22Rv1 (cell line): ENCODE measurements around the gene KCNK6.

ENCODE experiments used
- ZFX ChIP-seq: fragments of 450-650 bp; IDR thresholded peaks from 2 replicates; pipeline ENCODE4 v1.6.1; 2017; ENCODE audit warnings: antibody characterized with exemption, borderline replicate concordance
- TF ChIP-seq, protein P1 (sequence below): fragments of 450-650 bp; IDR thresholded peaks from 2 replicates; pipeline ENCODE4 v1.5.1; 2017; ENCODE audit warnings: mild to moderate bottlenecking

DNA sequence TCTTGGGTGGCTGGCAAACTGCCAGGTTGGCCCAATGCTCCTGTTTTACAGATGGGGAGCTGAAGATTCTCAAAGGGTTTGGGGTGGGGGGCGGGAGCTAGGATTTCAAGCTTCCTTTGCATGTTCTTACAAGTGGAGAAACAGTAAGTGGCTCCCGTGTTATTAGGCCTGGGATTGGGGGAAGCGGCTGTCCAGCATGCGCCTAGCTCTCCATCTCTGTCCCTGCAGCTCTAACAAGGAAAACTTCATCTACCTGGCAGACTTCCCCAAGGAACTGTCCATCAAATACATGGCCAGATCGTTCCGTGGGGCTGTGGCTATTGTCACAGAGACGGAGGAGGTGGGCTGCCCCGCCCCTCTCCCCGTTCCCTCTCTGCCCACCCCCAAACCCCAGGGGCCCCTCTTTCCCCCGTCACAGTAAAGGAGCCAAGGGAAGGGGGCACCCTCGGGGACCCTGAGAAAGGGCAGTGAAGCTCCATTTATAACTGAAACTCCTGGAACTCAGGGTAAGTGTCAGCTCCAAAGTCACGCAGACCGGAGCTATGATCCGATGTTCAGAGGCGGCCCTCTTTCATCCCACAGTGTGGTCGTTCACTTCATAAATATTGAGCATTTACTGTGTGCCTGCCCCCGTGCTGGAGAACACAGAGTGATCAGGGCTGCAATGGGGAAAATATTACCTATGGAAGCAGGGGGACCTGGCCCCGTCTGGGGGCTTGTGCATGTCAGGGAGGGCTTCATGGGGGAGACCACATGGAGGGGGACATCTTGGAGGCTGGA, 39.8 kb downstream of the KCNK6 start:
- TF ChIP-seq, protein P1, sequence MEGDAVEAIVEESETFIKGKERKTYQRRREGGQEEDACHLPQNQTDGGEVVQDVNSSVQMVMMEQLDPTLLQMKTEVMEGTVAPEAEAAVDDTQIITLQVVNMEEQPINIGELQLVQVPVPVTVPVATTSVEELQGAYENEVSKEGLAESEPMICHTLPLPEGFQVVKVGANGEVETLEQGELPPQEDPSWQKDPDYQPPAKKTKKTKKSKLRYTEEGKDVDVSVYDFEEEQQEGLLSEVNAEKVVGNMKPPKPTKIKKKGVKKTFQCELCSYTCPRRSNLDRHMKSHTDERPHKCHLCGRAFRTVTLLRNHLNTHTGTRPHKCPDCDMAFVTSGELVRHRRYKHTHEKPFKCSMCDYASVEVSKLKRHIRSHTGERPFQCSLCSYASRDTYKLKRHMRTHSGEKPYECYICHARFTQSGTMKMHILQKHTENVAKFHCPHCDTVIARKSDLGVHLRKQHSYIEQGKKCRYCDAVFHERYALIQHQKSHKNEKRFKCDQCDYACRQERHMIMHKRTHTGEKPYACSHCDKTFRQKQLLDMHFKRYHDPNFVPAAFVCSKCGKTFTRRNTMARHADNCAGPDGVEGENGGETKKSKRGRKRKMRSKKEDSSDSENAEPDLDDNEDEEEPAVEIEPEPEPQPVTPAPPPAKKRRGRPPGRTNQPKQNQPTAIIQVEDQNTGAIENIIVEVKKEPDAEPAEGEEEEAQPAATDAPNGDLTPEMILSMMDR: no peak
- no peak for TF ChIP-seq ZFX
